Vagina (tissue), 2 donors: ENCODE results near the gene SRR.

ENCODE experiments used
- CTCF ChIP-seq, 3 experiments: fragments of 450-650 bp in 2 of 3; fragments of 200-600 bp in 1 of 3; sonication (generic) in 1 of 3; IDR thresholded peaks; one replicate each; pipeline ENCODE4 v1.5.1; 2017 to 2019; ENCODE audit warnings: antibody characterized with exemption in 3 of 3, mild to moderate bottlenecking in 2 of 3, moderate library complexity in 2 of 3
- POLR2AphosphoS5 ChIP-seq, 2 donors: sonication (generic); formaldehyde crosslinking; IDR thresholded peaks; one replicate each; pipeline ENCODE4 v1.9.0; 2017; ENCODE audit warnings: antibody characterized with exemption in 2 of 2, mild to moderate bottlenecking in 2 of 2, low read depth in 1 of 2; ENCODE audit not compliant: insufficient read depth in 1 of 2

- TF ChIP-seq CTCF (IDR thresholded peaks at IDR 0.05) (no peak), POLR2AphosphoS5 (IDR thresholded peaks at IDR 0.05; ENCODE audit: insufficient read depth in 1 of 2, low read depth in 1 of 2) (no peak)
Measured at GRCh38 chr17:2357237-2357636, 53.5 kb downstream of the SRR start.
